DND-41 (cell line): Measurements from ENCODE around the gene CENPB.

Source experiments
- EZH2 ChIP-seq: IDR thresholded peaks from 3 replicates; pipeline ENCODE4 v1.6.1; 2012; ENCODE audit warnings: borderline replicate concordance, low read depth, mild to moderate bottlenecking, moderate library complexity, low read length, inconsistent platforms; ENCODE audit not compliant: severe bottlenecking
- TF ChIP-seq, protein P1 (sequence below): IDR thresholded peaks from 2 replicates; pipeline ENCODE4 v1.5.1; 2012; ENCODE audit warnings: borderline replicate concordance, low read length, moderate library complexity, mild to moderate bottlenecking; ENCODE audit not compliant: poor library complexity, severe bottlenecking; ENCODE audit errors: extremely low read depth

DNA sequence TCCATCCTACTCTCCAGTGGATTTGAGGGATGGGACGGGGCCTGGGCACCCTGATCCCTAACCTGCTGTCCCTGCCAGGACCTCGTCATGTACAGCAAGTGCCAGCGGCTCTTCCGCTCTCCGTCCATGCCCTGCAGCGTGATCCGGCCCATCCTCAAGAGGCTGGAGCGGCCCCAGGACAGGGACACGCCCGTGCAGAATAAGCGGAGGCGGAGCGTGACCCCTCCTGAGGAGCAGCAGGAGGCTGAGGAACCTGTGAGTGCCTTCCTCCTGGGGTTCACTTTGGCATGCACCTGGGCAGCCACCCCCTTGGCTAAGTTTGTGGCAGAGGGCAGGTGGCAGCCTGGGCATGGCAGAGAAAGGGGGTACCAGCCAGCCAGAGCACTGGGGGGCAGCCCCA lies 15.3 kb upstream of the CENPB start:
- TF ChIP-seq, protein P1, sequence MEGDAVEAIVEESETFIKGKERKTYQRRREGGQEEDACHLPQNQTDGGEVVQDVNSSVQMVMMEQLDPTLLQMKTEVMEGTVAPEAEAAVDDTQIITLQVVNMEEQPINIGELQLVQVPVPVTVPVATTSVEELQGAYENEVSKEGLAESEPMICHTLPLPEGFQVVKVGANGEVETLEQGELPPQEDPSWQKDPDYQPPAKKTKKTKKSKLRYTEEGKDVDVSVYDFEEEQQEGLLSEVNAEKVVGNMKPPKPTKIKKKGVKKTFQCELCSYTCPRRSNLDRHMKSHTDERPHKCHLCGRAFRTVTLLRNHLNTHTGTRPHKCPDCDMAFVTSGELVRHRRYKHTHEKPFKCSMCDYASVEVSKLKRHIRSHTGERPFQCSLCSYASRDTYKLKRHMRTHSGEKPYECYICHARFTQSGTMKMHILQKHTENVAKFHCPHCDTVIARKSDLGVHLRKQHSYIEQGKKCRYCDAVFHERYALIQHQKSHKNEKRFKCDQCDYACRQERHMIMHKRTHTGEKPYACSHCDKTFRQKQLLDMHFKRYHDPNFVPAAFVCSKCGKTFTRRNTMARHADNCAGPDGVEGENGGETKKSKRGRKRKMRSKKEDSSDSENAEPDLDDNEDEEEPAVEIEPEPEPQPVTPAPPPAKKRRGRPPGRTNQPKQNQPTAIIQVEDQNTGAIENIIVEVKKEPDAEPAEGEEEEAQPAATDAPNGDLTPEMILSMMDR: no peak
- TF ChIP-seq EZH2: no peak
